HepG2 (cell line): ENCODE measurements around the gene SNAP25. TPM values are rescaled to one million over a fixed set of nuclear protein-coding genes. Genes with fewer than 3 reads are reported as not detected.

Experiments
- ATF2 ChIP-seq: sonication (generic); formaldehyde crosslinking; IDR thresholded peaks from 2 replicates; pipeline ENCODE4 v1.4.0; 2020; ENCODE audit warnings: missing genetic modification reagents
- ELK4 ChIP-seq: sonication (generic); formaldehyde crosslinking; IDR thresholded peaks from 2 replicates; pipeline ENCODE4 v1.9.0; 2021; ENCODE audit warnings: missing genetic modification reagents, borderline replicate concordance
- FOSL1 ChIP-seq: sonication (generic); formaldehyde crosslinking; IDR thresholded peaks from 2 replicates; pipeline ENCODE4 v1.9.0; 2021; ENCODE audit warnings: missing genetic modification reagents, borderline replicate concordance
- FOXK1 ChIP-seq: sonication (generic); formaldehyde crosslinking; IDR thresholded peaks from 2 replicates; pipeline ENCODE4 v1.4.0; 2020; ENCODE audit warnings: low read depth, missing genetic modification reagents, borderline replicate concordance
- HDAC2 ChIP-seq: sonication (generic); formaldehyde crosslinking; IDR thresholded peaks from 2 replicates; pipeline ENCODE4 v1.4.0; 2020; ENCODE audit warnings: missing genetic modification reagents
- KLF16 ChIP-seq, 2 experiments: sonication (generic) in 1 of 2; formaldehyde crosslinking in 1 of 2; IDR thresholded peaks; 2 replicates each; pipeline versions ENCODE4 v1.6.1 to v1.8.0; 2016 to 2023; ENCODE audit warnings: missing genetic modification reagents in 2 of 2, missing compliant biosample characterization in 1 of 2
- MNT ChIP-seq: fragments of 450-650 bp; IDR thresholded peaks from 2 replicates; pipeline ENCODE4 v1.6.1; 2016
- NFKBIZ ChIP-seq: IDR thresholded peaks from 2 replicates; pipeline ENCODE4 v1.6.1; 2018; ENCODE audit warnings: missing genetic modification reagents, missing compliant biosample characterization
- PCBP2 ChIP-seq: fragments of 200-400 bp; formaldehyde crosslinking; optimal IDR thresholded peaks from 2 replicates; pipeline ENCODE3; 2018; ENCODE audit warnings: low read length, low read depth; ENCODE audit not compliant: poor library complexity, severe bottlenecking
- SNRNP70 ChIP-seq: fragments of 200-400 bp; formaldehyde crosslinking; IDR thresholded peaks from 2 replicates; pipeline ENCODE4 v1.6.1; 2017; ENCODE audit warnings: mild to moderate bottlenecking, low read depth, low read length, moderate library complexity
- STAT5B ChIP-seq: sonication (generic); formaldehyde crosslinking; IDR thresholded peaks from 2 replicates; pipeline ENCODE4 v1.4.0; 2020; ENCODE audit warnings: missing genetic modification reagents
- XBP1 ChIP-seq: sonication (generic); formaldehyde crosslinking; IDR thresholded peaks from 2 replicates; pipeline ENCODE4 v1.5.0; 2020; ENCODE audit warnings: missing genetic modification reagents
- YEATS4 ChIP-seq: sonication (generic); formaldehyde crosslinking; IDR thresholded peaks from 2 replicates; pipeline ENCODE4 v1.4.0; 2020; ENCODE audit warnings: missing genetic modification reagents, borderline replicate concordance
- ZNF10 ChIP-seq: sonication (generic); formaldehyde crosslinking; IDR thresholded peaks from 2 replicates; pipeline ENCODE4 v1.4.0; 2020; ENCODE audit warnings: mild to moderate bottlenecking, low read depth, missing genetic modification reagents, borderline replicate concordance
- ZNF205 ChIP-seq: IDR thresholded peaks from 2 replicates; pipeline ENCODE4 v1.6.1; 2018; ENCODE audit warnings: missing biosample characterization, missing genetic modification reagents
- ZNF24 ChIP-seq: fragments of 450-650 bp; IDR thresholded peaks from 2 replicates; pipeline ENCODE4 v1.6.1; 2017; ENCODE audit warnings: antibody characterized with exemption, mild to moderate bottlenecking
- ZNF292 ChIP-seq: sonication (generic); formaldehyde crosslinking; IDR thresholded peaks from 2 replicates; pipeline ENCODE4 v1.8.1; 2022; ENCODE audit warnings: mild to moderate bottlenecking, low read depth, missing genetic modification reagents, borderline replicate concordance
- ZNF564 ChIP-seq: sonication (generic); formaldehyde crosslinking; IDR thresholded peaks from 2 replicates; pipeline ENCODE4 v1.8.1; 2023; ENCODE audit warnings: mild to moderate bottlenecking, missing genetic modification reagents
- ZNF672 ChIP-seq: sonication (generic); formaldehyde crosslinking; IDR thresholded peaks from 2 replicates; pipeline ENCODE4 v1.8.1; 2022; ENCODE audit warnings: missing genetic modification reagents
- ZNF737 ChIP-seq: sonication (generic); formaldehyde crosslinking; IDR thresholded peaks from 2 replicates; pipeline ENCODE4 v1.5.0; 2020; ENCODE audit warnings: missing genetic modification reagents, mild to moderate bottlenecking, borderline replicate concordance
- ZSCAN21 ChIP-seq: sonication (generic); formaldehyde crosslinking; IDR thresholded peaks from 2 replicates; pipeline ENCODE4 v1.8.0; 2022; ENCODE audit warnings: mild to moderate bottlenecking, missing genetic modification reagents, moderate library complexity, borderline replicate concordance
- polyA plus RNA-seq, 8 experiments: library from polyadenylated mRNA; depleted of rRNA in 3 of 8; stranded (reverse) in 7 of 8; unstranded in 1 of 8; fragments of >200 nt; fragmentation: Illumina TruSeq in 4 of 8; extraction: Trizol in 4 of 8; gene quantifications; 2 replicates each; pipeline versions ENCODE4 v1.2.1 to v1.2.3, GENCODE V29; 2011 to 2016; ENCODE audit warnings: low read depth in 4 of 8, missing spikeins in 1 of 8, mixed read lengths in 1 of 8; ENCODE audit not compliant: insufficient read depth in 1 of 8
- total RNA-seq, 5 experiments: library from RNA; depleted of rRNA; stranded (reverse); fragments of >200 nt; fragmentation: Illumina TruSeq; extraction: Trizol; gene quantifications; 2 replicates each; pipeline ENCODE4 v1.2.3, GENCODE V29; 2016; ENCODE audit warnings: low read depth in 1 of 5
- TF ChIP-seq, protein P1 (sequence below): sonication (generic); formaldehyde crosslinking; IDR thresholded peaks from 2 replicates; pipeline ENCODE4 v1.5.0; 2020; ENCODE audit warnings: missing genetic modification reagents
- TF ChIP-seq, protein P2 (sequence below): sonication (generic); formaldehyde crosslinking; IDR thresholded peaks from 2 replicates; pipeline ENCODE4 v1.5.0; 2020; ENCODE audit warnings: mild to moderate bottlenecking, missing genetic modification reagents
- TF ChIP-seq, protein P3 (sequence below): IDR thresholded peaks from 2 replicates; pipeline ENCODE4 v1.6.1; 2016

Gene SNAP25
- total and polyA plus RNA-seq, 2 of the 13 experiments (the other 11 are each of a cell fraction or from before 2014, with no cell fraction given): not detected

GRCh38 chr20:10219452-10219791 is 792 bp downstream of the SNAP25 start (continued):
- TF ChIP-seq MNT: no peak
- TF ChIP-seq SNRNP70: no peak
- TF ChIP-seq XBP1: peak; percentile 98
- TF ChIP-seq ZNF10: peak; percentile 88; the same call in 1 of the 2 replicates
- peak; percentile 99 for TF ChIP-seq STAT5B
- peak; percentile 93 to 100; a peak in 3 of 4 replicates for TF ChIP-seq KLF16 (CRISPR knock-in tag; IDR thresholded peaks at IDR 0.05)
- TF ChIP-seq NFKBIZ (CRISPR knock-in tag): peak; percentile 98; the same call in 1 of the 2 replicates
- peak; percentile 88 for TF ChIP-seq HDAC2 (CRISPR knock-in tag)
- no peak for TF ChIP-seq ZNF24
- TF ChIP-seq ATF2 (CRISPR knock-in tag): peak; percentile 97
- peak; percentile 98; the same call in 1 of the 2 replicates for TF ChIP-seq FOXK1 (CRISPR knock-in tag)
- TF ChIP-seq, protein P1, sequence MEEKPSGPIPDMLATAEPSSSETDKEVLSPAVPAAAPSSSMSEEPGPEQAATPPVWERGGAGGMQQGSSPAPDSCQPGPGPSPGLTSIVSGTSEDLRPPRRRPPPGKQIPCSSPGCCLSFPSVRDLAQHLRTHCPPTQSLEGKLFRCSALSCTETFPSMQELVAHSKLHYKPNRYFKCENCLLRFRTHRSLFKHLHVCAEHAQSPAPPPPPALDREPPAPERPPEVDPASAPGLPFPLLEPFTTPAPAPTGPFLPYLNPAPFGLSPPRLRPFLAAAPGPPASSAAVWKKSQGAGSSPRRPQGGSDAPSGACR: peak; percentile 98
- TF ChIP-seq, protein P2, sequence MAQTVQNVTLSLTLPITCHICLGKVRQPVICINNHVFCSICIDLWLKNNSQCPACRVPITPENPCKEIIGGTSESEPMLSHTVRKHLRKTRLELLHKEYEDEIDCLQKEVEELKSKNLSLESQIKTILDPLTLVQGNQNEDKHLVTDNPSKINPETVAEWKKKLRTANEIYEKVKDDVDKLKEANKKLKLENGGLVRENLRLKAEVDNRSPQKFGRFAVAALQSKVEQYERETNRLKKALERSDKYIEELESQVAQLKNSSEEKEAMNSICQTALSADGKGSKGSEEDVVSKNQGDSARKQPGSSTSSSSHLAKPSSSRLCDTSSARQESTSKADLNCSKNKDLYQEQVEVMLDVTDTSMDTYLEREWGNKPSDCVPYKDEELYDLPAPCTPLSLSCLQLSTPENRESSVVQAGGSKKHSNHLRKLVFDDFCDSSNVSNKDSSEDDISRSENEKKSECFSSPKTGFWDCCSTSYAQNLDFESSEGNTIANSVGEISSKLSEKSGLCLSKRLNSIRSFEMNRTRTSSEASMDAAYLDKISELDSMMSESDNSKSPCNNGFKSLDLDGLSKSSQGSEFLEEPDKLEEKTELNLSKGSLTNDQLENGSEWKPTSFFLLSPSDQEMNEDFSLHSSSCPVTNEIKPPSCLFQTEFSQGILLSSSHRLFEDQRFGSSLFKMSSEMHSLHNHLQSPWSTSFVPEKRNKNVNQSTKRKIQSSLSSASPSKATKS (CRISPR knock-in tag): peak; percentile 99
- TF ChIP-seq ZNF205 (CRISPR knock-in tag): peak; percentile 98
- TF ChIP-seq ZNF737 (CRISPR knock-in tag): peak; percentile 98
- TF ChIP-seq ZNF672 (CRISPR knock-in tag): peak; percentile 94
- TF ChIP-seq ZSCAN21 (CRISPR knock-in tag): peak; percentile 100
- TF ChIP-seq FOSL1 (CRISPR knock-in tag): peak; percentile 81
- peak; percentile 96; the same call in 1 of the 2 replicates for TF ChIP-seq ELK4
- TF ChIP-seq ZNF292 (CRISPR knock-in tag): no peak
- TF ChIP-seq PCBP2: no peak
- TF ChIP-seq, protein P3, sequence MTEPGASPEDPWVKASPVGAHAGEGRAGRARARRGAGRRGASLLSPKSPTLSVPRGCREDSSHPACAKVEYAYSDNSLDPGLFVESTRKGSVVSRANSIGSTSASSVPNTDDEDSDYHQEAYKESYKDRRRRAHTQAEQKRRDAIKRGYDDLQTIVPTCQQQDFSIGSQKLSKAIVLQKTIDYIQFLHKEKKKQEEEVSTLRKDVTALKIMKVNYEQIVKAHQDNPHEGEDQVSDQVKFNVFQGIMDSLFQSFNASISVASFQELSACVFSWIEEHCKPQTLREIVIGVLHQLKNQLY (CRISPR knock-in tag): peak; percentile 76; the same call in 1 of the 2 replicates
- TF ChIP-seq YEATS4 (CRISPR knock-in tag): peak; percentile 90
- peak; percentile 98 for TF ChIP-seq ZNF564
